Endothelial cell of umbilical vein (primary cell): Measurements from ENCODE around the gene MRAP.

ENCODE experiments used
- CTCF ChIP-seq, 2 donors: IDR thresholded peaks; 1 replicate in 1 of 2; 2 replicates in 1 of 2; pipeline ENCODE4 v1.5.1; 2011; ENCODE audit warnings: low read length in 2 of 2, mild to moderate bottlenecking in 2 of 2, moderate library complexity in 2 of 2, control low read depth in 1 of 2, inconsistent platforms in 1 of 2, low read depth in 1 of 2; ENCODE audit not compliant: insufficient read depth in 1 of 2; ENCODE audit errors: extremely low read depth in 1 of 2
- EZH2 ChIP-seq: IDR thresholded peaks from 2 replicates; pipeline ENCODE4 v1.6.1; 2012; ENCODE audit warnings: borderline replicate concordance, low read depth, mild to moderate bottlenecking, moderate library complexity, low read length, inconsistent platforms; ENCODE audit not compliant: severe bottlenecking
- FOS ChIP-seq: IDR thresholded peaks from 2 replicates; pipeline ENCODE4 v1.6.1; 2011; ENCODE audit warnings: mild to moderate bottlenecking, low read length, moderate library complexity, borderline replicate concordance; ENCODE audit not compliant: insufficient read depth
- POLR2A ChIP-seq: IDR thresholded peaks from 2 replicates; pipeline ENCODE4 v1.6.1; 2012; ENCODE audit warnings: low read depth, mild to moderate bottlenecking, control low read depth, low read length
- POLR2AphosphoS5 ChIP-seq: IDR thresholded peaks from 2 replicates; pipeline ENCODE4 v1.6.1; 2012; ENCODE audit warnings: low read depth, mild to moderate bottlenecking, control low read depth, low read length, moderate library complexity; ENCODE audit not compliant: insufficient read depth

GRCh38 chr21:32322103-32322502 lies 23.4 kb downstream of the MRAP start:
- TF ChIP-seq POLR2A (no peak), CTCF (IDR thresholded peaks at IDR 0.05; ENCODE audit: extremely low read depth in 1 of 2, insufficient read depth in 1 of 2, low read depth in 1 of 2, low read length in 2 of 2) (no peak), EZH2 (no peak), POLR2AphosphoS5 (no peak), FOS (no peak)
